A549 treated with GW870086 at 1 μM for 4 hours (cell line): ENCODE measurements around the gene CDC25C. TPM values are rescaled to one million over a fixed set of nuclear protein-coding genes. Genes with fewer than 3 reads are reported as not detected.

ENCODE experiments used
- total RNA-seq: library from RNA; stranded (reverse); fragments of 200-300 nt; extraction: Qiagen RNA extraction; gene quantifications from 5 replicates; pipeline ENCODE4 v1.2.3, GENCODE V29; 2022; ENCODE audit warnings: low read depth

CDC25C gene
- total RNA-seq = 8.6 to 11.7 TPM (median 10.5 TPM) in 5 replicates

DNA sequence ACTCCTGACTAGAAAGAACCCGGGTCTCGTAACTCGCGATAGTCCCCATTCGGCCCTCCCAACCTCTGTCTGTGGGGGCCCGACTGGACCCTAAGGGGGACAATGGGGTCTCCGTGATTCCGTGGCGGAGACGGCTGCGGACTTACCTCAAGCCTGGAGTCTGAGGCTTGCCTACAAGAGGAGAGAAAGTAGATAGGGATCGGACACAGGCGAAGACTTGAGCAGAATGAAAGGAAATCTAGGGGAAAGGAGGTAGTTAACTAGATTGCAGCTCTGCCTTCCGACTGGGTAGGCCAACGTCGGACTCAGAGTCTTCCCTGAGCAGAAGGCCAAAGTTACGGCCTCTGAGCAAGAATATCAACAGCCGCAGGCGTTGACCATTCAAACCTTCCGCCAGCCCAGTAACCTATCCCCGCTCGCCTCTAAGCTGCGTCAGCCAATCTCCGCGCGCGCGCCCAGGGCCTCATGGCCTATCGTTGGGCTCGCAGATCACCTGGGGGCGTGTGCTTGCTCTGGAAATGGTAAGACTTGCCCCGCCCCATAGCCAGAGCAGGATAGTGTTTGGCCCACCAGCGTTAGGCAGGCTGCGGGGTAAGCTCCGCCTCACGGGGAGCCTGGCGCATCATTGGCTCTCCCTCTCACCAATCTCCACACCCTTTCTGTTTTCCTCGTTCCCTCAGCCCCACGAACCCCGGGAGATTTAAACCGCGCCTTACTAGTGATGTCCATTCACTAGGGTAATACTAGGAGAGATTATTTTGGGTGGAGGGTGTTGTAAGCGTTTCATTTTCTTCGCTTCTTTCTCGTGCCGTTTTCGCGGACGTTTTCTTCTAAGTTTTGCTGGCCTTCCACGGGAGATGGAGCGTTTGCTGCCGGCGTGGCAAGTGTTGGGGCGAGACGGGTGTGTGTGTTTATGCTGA is at the start of gene CDC25C:
TSS of gene CDC25C (minus strand) at position 356 of the 920 bp plus-strand sequence. CDS start 624 bp downstream, outside the sequence.

DNA sequence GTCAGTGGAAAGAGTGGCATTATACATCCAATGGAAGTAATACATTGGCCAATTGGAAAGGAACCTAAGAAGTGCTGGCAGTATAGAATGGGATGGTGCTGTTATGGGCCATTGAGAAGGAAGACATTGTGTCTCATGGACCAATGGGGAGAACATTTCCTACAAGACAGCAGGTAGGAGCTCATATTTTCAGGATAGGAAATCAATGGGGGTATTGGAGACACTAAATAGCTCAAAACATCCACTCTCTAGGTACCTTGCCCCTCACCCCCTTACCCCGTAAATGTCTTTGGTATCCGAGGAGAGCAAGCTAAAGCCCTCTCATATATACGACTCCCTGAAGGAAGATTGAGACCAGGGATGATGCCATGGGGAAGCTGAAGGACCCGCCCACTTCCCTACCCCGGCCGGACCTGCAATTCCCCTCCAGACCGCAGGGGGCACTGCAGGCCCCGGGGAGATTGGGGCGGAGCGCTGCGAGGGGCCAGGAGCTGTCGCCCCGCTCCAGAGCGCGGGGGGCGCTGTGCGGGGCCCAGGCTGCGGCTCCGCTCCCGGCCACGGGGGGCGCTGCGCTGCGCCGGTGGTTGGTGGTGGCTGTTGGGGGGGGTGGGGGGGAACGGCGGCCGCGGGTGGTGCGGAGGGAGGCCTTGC is 20.6 kb upstream of the CDC25C start, which contains the start of gene KDM3B:
TSS of gene KDM3B (plus strand) at position 615 of the 651 bp plus-strand sequence. CDS start 111 bp downstream, outside the sequence.

DNA sequence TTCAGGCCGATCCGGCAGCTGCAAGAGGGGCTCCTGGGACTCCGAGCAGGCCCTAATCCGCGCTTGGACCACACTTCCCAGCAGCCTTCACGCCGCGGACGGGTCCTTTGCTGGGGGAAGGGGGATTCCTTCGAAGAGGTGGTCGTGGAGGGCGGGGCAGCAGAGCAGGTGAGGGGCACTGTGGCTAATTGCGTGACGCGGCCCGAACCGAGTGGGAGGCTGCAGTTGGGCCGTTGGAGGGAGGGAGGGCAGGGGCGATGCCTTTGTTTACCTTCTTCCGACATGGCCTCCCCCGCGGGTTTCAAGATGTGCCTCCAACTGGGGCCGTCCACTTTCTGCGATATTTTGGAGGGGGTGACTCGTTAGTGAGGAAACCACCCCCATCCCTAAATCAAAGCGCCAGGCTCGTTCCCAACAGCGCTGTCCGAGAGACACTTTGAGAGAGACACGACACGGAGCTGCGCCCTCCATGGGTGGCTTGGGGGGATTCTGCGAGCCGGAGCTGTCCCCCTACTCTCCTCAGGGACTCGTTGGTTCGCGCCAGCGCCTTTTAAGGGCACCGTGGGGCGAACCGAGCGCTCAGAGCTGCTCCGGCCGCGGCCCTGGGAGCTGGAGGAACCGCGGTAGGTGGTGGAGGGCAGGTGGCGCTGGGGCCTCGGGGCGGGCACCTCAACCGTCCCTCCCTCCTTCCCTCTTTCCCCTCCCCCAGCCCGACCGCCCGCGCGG is 6.2 kb upstream of the CDC25C start, which contains the start of gene FAM53C:
TSS of gene FAM53C (plus strand) at position 582 of the 726 bp plus-strand sequence. CDS start 3,070 bp downstream, outside the sequence.

DNA sequence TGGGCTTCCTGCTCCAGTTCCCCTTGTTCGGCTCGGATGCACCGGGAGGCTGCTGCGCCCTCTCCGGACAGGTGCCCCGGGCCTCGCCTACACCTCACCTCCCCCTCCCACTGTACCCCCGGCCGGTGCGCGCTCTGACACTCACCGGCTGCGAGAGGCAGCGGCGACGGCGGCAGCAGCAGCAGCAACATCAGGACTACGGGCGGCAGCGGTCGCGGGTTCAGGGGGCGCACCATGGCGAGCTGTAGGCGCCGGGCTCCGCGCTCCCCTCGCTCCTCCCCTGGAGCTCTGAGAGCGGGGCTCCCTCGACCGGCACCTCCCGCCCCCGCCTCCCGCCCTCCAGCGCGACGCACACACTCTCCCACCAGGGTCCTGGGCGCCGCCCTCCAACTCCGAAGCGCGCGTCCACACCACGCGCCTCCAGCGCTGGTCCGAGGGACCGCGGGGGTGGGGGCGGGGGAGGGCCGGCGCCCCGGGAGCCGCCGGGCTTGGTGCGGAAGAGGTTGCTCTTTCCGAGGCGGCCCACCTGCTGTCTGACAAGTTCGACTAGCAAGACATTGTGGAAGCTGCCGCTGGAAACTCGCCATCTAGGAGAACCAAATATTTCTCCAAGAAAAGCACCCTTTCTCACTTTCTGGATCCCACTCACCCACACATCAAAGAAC is 57.3 kb downstream of the CDC25C start, which contains the start of gene GFRA3:
TSS of gene GFRA3 (minus strand) at position 433 of the 665 bp plus-strand sequence. CDS start at position 236, 197 bp downstream.

Other genes with a start within 250 kb of the CDC25C start
- not detected in 5 replicates for gene WNT8A, start 247.8 kb downstream of the CDC25C start, total RNA-seq
- gene NME5, start 192.4 kb downstream of the CDC25C start, total RNA-seq = not detected in 5 replicates
- gene BRD8, start 153.2 kb downstream of the CDC25C start, total RNA-seq = 41.9 to 53.8 TPM (median 45.5 TPM) in 5 replicates
- 37.8 to 49.5 TPM (median 41.9 TPM) in 5 replicates for gene KIF20A, start 152.7 kb downstream of the CDC25C start, total RNA-seq
- 21.5 to 37.9 TPM (median 27.9 TPM) in 5 replicates for gene CDC23, start 118.5 kb downstream of the CDC25C start, total RNA-seq
- gene GFRA3, start 57.2 kb downstream of the CDC25C start, total RNA-seq = 0.06 to 0.11 TPM in 2 of 5 replicates, not detected in the others
- gene FAM53C, start 6.5 kb upstream of the CDC25C start, total RNA-seq = 18.4 to 23.9 TPM (median 21.3 TPM) in 5 replicates
- 34.9 to 45.4 TPM (median 40.0 TPM) in 5 replicates for gene KDM3B, start 20.9 kb upstream of the CDC25C start, total RNA-seq
- 6.1 to 7.7 TPM (median 6.9 TPM) in 5 replicates for gene REEP2, start 107.3 kb upstream of the CDC25C start, total RNA-seq
- 8.5 to 13.4 TPM (median 10.9 TPM) in 5 replicates for gene EGR1, start 133.7 kb upstream of the CDC25C start, total RNA-seq
- gene ETF1, start 211.4 kb upstream of the CDC25C start, total RNA-seq = 126 to 138 TPM (median 132 TPM) in 5 replicates
- 322 to 349 TPM (median 328 TPM) in 5 replicates for gene HSPA9, start 243.6 kb upstream of the CDC25C start, total RNA-seq